GM12875 (cell line): ENCODE data around the gene RASGRF2.
"Not testable (repeated sequence)": the region's sequence is repeated elsewhere in the genome, so short reads cannot be mapped to it uniquely, and the experiment has no call there.

ENCODE experiments used
- H3K4me3 ChIP-seq: one replicate; pipeline ENCODE4 v1.5.1; 2011; ENCODE audit warnings: low read depth, low read length, control low read depth
- TF ChIP-seq, protein P1 (sequence below): IDR thresholded peaks from 2 replicates; pipeline ENCODE4 v1.5.1; 2011; ENCODE audit warnings: low read depth, mild to moderate bottlenecking, control low read depth, inconsistent platforms, low read length, moderate library complexity, borderline replicate concordance; ENCODE audit not compliant: insufficient read depth

Gene RASGRF2

DNA sequence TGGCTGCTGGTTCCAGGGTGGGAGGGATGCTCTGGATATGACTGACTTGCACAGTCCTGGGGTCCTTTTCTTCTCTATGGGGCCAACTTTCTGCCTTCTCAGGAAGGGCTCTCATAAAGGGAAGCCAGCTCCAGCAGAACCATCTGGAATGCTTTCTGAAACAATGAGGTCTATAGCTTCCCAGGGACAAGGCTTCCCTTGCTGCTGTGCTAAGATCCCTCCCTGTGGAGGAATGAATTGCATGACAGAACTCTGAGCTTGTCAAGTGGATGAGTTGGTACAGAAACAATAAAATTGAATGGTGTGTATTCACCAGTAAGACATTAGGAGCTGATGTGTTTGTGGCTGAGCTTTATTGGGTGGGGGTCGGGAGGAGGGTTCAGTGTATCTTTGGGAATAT lies 292.7 kb downstream of the RASGRF2 start:
- TF ChIP-seq, protein P1, sequence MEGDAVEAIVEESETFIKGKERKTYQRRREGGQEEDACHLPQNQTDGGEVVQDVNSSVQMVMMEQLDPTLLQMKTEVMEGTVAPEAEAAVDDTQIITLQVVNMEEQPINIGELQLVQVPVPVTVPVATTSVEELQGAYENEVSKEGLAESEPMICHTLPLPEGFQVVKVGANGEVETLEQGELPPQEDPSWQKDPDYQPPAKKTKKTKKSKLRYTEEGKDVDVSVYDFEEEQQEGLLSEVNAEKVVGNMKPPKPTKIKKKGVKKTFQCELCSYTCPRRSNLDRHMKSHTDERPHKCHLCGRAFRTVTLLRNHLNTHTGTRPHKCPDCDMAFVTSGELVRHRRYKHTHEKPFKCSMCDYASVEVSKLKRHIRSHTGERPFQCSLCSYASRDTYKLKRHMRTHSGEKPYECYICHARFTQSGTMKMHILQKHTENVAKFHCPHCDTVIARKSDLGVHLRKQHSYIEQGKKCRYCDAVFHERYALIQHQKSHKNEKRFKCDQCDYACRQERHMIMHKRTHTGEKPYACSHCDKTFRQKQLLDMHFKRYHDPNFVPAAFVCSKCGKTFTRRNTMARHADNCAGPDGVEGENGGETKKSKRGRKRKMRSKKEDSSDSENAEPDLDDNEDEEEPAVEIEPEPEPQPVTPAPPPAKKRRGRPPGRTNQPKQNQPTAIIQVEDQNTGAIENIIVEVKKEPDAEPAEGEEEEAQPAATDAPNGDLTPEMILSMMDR, result no peak

DNA sequence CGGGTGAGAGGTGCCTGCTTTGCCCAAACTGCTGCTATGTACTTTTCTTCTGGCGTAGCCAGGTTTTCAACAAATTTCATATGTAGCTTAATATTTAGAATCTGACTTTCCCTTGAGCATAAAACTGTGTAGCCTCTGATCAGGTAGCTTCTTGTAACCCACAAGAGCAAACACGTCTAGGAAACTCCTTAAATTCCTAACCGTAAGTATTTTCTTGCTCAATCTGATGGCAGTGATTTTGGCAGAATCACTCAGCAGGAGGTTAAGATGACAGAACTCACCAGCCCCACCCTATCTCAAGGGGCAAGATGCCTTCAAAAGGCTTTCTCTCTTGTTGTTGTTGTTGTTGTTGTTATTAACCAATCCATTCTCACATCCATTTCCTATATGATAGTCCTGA lies 293.7 kb downstream of the RASGRF2 start:
- no peak overlapping the region for H3K4me3 ChIP-seq
- TF ChIP-seq, protein P1, result no peak

More for the DNA sequence above, 292.7 kb downstream of the RASGRF2 start:
- H3K4me3 ChIP-seq, result no peak overlapping the region

DNA sequence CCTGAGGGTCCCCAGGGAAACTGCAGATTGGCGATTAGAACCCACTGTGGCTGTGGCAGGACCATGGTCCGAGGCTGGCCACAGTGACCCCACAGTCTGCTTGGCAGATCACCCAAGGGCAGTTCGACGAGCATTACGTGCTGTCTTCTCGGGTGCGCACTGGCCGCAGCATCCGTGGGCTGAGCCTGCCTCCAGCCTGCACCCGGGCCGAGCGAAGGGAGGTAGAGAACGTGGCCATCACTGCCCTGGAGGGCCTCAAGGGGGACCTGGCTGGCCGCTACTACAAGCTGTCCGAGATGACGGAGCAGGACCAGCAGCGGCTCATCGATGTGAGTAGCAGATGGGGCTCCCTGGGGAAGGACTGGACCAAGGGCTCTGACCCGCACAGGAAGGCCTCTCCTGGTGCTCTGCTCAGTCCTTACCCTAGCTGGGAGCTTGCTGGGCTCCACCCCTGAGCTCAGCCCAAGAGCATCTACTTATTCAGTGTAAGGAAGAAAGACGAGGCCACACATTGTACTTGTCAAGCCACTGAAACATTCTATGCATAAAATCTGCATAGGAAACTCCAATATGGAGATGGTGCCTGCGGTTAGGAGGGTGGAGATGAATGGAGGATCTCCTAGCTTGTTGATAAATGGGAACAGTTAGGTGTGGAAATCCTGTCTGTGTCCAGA lies 294.9 kb downstream of the RASGRF2 start:
- TF ChIP-seq, protein P1, result no peak
- no peak overlapping the region for H3K4me3 ChIP-seq

DNA sequence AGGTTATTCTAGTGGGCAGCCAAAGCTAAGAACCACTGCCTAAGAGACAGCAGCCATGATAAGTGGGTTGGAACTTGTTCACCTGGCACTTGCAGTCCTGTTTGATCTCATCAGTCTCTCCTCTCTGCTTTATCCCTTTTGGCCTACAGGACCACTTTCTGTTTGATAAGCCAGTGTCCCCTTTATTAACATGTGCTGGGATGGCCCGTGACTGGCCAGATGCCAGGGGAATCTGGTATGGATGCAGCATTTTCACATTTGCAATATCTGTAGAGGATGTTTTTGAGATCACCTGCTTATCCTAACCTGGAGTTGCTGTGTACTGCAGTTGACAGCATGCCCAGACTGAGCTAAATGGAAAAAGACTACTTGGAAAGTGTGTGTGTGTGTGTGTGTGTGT lies 296.6 kb downstream of the RASGRF2 start:
- no peak overlapping the region for H3K4me3 ChIP-seq
- TF ChIP-seq, protein P1, result no peak

DNA sequence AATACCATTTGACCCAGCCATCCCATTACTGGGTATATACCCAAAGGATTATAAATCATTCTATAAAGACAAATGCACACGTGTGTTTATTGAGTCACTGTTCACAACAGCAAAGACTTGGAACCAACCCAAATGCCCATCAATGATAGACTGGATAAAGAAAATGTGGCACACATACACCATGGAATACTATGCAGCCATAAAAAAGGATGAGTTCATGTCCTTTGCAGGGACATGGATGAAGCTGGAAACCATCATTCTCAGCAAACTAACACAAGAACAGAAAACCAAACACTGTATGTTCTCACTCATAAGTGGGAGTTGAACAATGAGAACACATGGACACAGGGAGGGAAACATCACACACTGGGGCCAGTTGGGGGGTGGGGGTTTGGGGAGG lies 302.6 kb downstream of the RASGRF2 start:
- H3K4me3 ChIP-seq, result not testable (repeated sequence)

DNA sequence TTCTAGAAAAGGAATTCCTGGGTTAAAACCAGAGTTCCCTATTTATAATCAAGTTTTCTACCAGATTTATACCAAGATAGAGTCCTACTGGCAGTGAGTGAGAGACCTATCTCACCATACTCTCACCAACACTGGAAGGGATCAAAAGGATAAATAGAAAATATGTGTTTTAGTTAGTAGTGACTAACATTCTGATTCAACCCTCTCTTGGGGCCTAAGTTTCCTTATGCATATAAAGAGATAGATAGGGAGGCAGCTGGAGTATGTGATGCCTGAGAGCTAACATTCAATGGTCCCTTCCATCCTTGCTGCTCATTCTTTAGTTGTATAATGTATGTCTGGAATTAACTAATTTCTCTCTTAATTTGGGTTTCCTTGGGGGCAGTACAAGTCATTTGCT lies 304.9 kb downstream of the RASGRF2 start:
- TF ChIP-seq, protein P1, result no peak
- no peak overlapping the region for H3K4me3 ChIP-seq

DNA sequence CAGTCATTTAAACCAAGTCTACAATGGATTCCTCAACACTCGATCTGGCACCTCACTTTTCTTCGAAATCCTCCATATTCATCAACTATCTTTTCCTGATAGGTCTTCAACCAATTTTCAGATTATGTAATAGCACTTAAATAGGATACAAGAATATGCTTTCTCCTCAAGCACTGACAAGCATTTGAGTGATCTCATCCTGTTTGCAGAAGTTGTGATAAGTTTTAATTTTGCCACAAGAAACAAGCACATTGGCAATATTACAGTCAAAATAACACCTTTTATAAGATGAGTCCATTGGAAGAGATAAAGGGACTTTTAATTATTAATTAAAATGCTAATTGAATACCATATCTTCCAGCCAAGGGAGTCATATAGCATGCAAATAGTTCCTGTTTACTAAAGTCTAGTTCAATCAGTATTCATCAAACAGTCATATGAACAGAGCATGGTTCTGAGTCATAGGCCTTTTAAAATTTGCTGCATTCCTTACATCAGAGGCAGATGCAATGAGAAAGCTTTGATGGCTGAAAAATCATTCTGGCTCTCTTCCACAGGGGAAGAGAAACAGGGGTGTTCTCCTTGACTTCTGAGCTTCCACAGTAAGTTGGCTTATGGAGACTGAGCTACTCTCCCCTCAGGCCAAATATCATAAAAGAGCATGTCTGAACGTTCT lies 308.5 kb downstream of the RASGRF2 start:
- TF ChIP-seq, protein P1, result no peak

More for the DNA sequence above, 308.5 kb downstream of the RASGRF2 start:
- no peak overlapping the region for H3K4me3 ChIP-seq
